ENCODE data around the gene TMOD2.

TMOD2 gene

DNA sequence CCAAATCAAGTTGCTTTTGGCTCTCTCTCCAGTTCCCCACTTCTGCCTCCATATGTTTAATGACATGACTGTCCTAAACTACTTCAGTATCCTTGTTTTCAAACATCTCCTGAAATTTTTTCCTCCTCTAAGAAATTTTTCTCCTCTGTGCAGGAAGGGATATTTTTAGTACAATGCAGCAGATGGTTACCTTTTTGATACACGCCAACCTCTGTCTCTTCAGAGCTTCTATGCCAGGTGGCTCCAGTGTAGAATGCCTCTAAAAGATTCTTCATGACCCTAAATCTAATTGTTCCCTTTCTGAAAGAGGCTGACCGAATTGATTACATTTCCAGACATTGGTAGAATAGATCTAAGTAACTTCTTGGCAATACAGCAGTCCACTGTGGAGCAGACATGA lies 111.7 kb downstream of the TMOD2 start:
- DNase-seq = no peak

GRCh38 chr15:51864408-51865056 lies 113.1 kb downstream of the TMOD2 start:
- peak in 2 of 4 experiments; percentile 39 to 45 for DNase-seq

- DNase-seq = no peak
Observed at GRCh38 chr15:51865317-51865716, 113.9 kb downstream of the TMOD2 start.
